ENCODE results near the gene ITGA2B. TPM values are rescaled to one million over a fixed set of nuclear protein-coding genes. Genes with fewer than 3 reads are reported as not detected.
"Not testable (repeated sequence)": the region's sequence is repeated elsewhere in the genome, so short reads cannot be mapped to it uniquely, and the experiment has no call there.

Gene ITGA2B
- total and polyA plus RNA-seq, 7 donors: 0.08 to 0.97 (median 0.16) TPM

DNA sequence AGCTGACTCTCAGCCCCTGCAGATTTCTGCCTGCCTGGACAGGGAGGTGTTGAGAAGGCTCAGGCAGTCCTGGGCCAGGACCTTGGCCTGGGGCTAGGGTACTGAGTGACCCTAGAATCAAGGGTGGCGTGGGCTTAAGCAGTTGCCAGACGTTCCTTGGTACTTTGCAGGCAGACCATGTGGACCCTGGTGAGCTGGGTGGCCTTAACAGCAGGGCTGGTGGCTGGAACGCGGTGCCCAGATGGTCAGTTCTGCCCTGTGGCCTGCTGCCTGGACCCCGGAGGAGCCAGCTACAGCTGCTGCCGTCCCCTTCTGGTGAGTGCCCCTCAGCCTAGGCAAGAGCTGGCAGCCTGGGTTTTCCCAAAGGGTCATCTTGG, 40.5 kb downstream of the ITGA2B start:
- Histone ChIP-seq H3K4me1 (peaks cover 5% of the 10 kb centered on the region), H3K4me3 (no peak overlapping the region), H3K27ac (no peak overlapping the region), H3K27me3 (ENCODE audit: insufficient read depth in 3 of 3, low read length in 2 of 3) (no peaks in the 10 kb centered on the region), H3K36me3 (ENCODE audit: insufficient read depth in 1 of 2, low read depth in 1 of 2) (peaks cover 0 to 42% of the 10 kb centered on the region in 2 donors), H3K9me3 (no peaks in the 10 kb centered on the region)
- WGBS, 3 donors: 69 to 81% (median 76%) methylated on average over 6 of the region's 6 CpGs
- no peak for DNase-seq
- TF ChIP-seq, protein P1, sequence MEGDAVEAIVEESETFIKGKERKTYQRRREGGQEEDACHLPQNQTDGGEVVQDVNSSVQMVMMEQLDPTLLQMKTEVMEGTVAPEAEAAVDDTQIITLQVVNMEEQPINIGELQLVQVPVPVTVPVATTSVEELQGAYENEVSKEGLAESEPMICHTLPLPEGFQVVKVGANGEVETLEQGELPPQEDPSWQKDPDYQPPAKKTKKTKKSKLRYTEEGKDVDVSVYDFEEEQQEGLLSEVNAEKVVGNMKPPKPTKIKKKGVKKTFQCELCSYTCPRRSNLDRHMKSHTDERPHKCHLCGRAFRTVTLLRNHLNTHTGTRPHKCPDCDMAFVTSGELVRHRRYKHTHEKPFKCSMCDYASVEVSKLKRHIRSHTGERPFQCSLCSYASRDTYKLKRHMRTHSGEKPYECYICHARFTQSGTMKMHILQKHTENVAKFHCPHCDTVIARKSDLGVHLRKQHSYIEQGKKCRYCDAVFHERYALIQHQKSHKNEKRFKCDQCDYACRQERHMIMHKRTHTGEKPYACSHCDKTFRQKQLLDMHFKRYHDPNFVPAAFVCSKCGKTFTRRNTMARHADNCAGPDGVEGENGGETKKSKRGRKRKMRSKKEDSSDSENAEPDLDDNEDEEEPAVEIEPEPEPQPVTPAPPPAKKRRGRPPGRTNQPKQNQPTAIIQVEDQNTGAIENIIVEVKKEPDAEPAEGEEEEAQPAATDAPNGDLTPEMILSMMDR (IDR thresholded peaks at IDR 0.05): no peak
- intact Hi-C loops (cut with DNase I): loop anchor here (5.0 kb wide), 3 partner anchors 137 to 207 kb away; partner anchors contain the start of gene HROB (in 1 of the 2)
- no peak for ATAC-seq

DNA sequence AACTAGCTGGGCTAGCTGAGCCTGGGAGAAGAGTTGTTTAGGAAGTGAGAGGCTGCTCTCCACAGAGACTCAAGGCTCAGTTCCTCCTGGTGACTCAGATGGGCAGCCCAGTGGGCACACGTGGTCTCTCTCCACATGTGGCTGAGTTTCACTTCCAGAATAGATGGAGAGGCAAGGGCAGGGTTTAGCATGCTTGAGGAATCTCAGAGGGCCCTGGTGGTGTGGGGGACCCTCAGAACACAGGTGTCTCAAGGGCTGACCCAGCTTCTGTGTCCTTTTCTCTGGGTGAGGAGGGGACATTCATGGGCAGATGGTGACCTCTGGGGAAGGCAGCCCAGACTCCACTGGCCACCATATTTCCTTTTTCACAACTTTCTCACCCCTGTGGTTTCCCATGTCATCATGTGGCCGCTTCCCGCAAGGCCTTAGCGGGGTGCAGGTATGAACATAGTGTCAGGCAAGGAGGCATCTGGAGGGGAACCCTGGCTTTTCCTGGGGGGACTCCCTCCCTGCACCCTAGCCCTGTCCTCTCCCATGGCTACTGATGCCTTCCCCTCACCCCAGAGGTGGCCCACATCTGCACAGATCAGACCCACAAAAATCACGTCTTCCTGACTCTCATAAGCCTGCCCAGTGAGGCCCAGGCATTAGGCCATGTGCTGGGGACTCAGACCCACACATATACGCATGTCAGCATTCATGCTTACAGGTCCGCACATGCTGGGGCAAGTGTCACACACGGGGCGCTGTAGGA, 41.0 kb downstream of the ITGA2B start:
- Histone ChIP-seq H3K27ac (no peak overlapping the region), H3K4me3 (no peak overlapping the region), H3K36me3 (ENCODE audit: insufficient read depth in 1 of 2, low read depth in 1 of 2) (peaks cover 0 to 42% of the 10 kb centered on the region in 2 donors), H3K4me1 (peaks cover 5% of the 10 kb centered on the region), H3K9me3 (no peaks in the 10 kb centered on the region), H3K27me3 (ENCODE audit: insufficient read depth in 3 of 3, low read length in 2 of 3) (no peaks in the 10 kb centered on the region)
- 80 to 81% (median 80%) methylated on average over 9 of the region's 9 CpGs for WGBS, 3 donors
- TF ChIP-seq, protein P1 (IDR thresholded peaks at IDR 0.05): no peak
- ATAC-seq: no peak
- no peak for DNase-seq
- intact Hi-C loops (cut with DNase I): loop anchor here (5.0 kb wide), 3 partner anchors 136 to 206 kb away; partner anchors contain the start of gene HROB (in 1 of the 2)

DNA sequence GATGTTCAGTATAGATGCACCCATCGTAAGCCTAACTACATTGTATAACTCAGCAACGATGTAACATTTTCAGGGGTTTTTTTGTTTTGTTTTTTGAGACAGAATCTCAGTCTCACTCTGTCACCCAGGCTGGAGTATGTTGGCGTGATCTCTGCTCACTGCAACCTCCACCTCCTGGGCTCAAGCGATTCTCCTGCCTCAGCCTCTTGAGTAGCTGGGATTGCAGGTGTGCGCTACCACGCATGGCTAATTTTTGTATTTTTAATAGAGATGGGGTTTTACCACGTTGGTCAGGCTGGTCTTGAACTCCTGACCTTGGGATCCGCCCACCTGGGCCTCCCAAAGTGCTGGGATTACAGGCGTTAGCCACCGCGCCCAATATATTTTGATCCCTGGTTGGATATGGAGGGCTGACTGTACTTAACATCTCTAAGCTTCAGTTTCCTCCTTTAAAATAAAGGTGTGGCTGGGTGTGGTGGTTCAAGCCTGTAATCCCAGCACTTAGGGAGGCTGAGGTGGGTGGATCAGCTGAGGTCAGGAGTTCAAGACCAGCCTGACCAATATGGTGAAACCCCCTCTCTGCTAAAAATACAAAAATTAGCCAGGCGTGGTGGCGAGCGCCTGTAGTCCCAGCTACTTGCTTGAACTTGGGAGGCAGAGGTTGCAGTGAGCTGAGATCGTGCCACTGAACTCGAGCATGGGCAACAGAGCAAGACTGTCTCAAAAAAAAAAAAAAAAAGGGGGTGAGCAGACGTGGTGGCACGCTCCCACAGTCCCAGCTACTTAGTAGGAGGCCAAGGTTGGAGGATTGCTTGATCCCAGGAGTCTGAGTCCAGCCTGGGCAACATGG, 42.0 kb downstream of the ITGA2B start:
- H3K4me3 ChIP-seq; DNase-seq; H3K4me1 ChIP-seq; H3K27ac ChIP-seq; H3K9me3 ChIP-seq; H3K27me3 ChIP-seq (ENCODE audit: insufficient read depth in 3 of 3, low read length in 2 of 3); ATAC-seq: not testable (repeated sequence)
- intact Hi-C loops (cut with DNase I): loop anchor here (5.0 kb wide), 3 partner anchors 135 to 205 kb away; partner anchors contain the start of gene HROB (in 1 of the 2)
- peaks cover 0 to 37% of the 10 kb centered on the region in 2 donors for H3K36me3 ChIP-seq (ENCODE audit: insufficient read depth in 1 of 2, low read depth in 1 of 2)
- 75 to 81% (median 79%) methylated on average over 18 of the region's 18 CpGs for WGBS, 3 donors

DNA sequence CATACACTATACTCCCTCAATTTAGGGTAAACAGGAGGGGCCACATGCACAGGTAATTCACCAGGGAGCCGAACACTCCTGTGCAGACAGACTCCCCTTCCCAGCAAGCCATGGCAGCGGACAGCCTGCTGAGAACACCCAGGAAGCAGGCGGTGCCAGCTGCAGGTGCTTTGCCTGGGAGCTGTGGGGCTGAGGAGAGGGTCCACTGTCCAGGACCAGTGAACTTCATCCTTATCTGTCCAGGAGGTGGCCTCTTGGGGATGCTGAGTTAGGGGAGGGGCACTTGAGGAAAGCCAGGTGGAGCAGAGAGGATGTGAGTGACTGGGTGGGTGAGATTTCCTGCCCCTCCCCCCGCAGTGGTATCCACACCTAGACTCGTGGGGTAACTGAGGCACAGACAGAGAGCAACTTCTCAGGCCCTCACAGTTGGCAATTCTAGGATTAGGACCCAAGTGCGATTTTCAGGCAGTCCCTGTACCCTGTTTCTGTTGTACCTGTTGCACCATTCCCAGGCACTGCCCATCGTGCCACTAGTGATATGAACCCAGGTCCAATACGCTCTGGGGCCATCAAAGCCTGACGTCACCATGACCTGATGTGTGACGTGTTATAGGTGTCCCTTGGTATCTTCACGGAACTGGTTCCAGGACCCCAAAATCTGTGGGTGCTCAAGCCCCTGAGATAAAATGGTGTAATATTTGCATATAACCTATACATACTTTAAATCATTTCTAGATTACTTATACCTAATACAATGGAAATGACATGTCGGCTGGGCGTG, 43.2 kb downstream of the ITGA2B start:
- no peak for DNase-seq
- Histone ChIP-seq H3K36me3 (ENCODE audit: insufficient read depth in 1 of 2, low read depth in 1 of 2) (peaks cover 0 to 25% of the 10 kb centered on the region in 2 donors), H3K9me3 (no peaks in the 10 kb centered on the region), H3K4me3 (peak overlapping the region; percentile 84), H3K4me1 (peaks cover 5% of the 10 kb centered on the region), H3K27ac (peak overlapping the region; percentile 86), H3K27me3 (ENCODE audit: insufficient read depth in 3 of 3, low read length in 2 of 3) (no peaks in the 10 kb centered on the region)
- no peak for ATAC-seq
- intact Hi-C loops (cut with DNase I): loop anchor here (5.0 kb wide), 3 partner anchors 134 to 204 kb away; partner anchors contain the start of gene HROB (in 1 of the 2)
- WGBS, 3 donors: 74 to 78% (median 76%) methylated on average over 13 of the region's 13 CpGs
- TF ChIP-seq, protein P1 (IDR thresholded peaks at IDR 0.05): no peak
